ENCODE measurements around the gene TTC39C.

The TTC39C gene

GRCh38 chr18:23990474-23991410 lies 23.8 kb upstream of the TTC39C start:
- no peak for DNase-seq

GRCh38 chr18:23992089-23992940 lies 22.2 kb upstream of the TTC39C start:
- peak in 30 of 56 donors; percentile 5 to 78 (median 32) for DNase-seq

DNA sequence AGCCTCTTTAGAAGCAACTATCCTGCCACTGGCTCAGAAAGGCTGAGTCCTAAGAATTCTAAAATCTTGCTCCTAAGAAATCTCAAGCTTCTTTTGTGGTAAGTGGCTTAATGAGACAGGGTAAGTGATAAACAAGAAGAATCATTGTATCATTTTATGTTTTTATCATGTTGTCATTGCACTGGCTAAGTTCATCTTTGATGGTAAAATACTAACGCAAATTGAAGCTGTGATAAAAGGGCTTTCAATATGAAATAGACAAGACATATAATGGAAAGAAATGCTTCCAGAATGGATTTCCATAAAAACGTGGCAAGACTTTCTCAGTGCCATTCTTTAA lies 21.6 kb upstream of the TTC39C start:
- no peak for DNase-seq

DNA sequence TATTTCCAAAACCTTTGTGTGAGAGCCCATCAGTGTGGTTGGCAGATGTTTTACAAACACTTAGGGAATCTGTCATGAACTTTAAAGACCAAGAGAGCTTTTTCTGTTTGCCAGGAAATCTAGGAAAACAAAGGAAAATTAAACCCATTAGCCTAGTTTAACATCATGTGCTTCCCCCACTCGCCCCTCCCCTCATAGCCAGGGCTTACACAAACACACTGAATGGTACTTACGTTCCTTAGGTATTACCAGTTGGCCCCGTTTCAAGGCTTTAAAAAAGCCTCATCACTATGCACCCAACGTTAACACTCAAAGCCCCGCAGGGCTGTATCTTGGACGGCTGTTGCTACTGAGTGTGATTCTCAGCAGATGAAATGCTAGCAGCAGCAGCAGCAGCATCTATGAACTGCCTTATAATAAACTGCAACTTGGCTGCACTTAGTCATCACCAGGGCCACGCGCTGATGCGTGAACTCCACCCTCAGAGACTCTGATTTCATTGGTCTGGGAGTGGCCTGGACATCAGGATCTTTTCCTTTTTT lies 20.1 kb upstream of the TTC39C start:
- peak in 10 of 56 donors; percentile 3 to 65 (median 14) for DNase-seq

- no peak for DNase-seq
Observed at GRCh38 chr18:23995180-23995579, 19.4 kb upstream of the TTC39C start.

- DNase-seq, result no peak
Observed at GRCh38 chr18:23998018-23998417, 16.5 kb upstream of the TTC39C start.

DNA sequence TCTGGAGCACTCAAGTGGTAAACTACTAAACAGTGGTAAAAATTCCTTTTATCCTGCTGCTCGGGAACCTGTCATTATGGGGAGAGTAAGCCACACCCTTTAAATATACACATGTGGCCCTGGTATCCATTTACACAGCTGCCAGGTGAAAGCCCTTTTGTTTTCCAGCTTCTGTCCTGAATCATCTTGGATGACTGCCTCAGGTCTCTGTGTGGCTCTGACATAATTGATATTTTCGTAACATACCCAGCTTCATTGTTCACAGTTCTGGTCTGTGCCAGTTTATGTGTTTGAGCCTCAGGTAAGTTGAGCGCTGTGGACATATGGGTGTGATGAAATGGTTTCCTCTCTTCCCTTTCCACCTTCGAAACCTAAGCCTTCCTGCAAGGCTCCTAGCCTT lies 15.7 kb upstream of the TTC39C start:
- no peak for DNase-seq

DNA sequence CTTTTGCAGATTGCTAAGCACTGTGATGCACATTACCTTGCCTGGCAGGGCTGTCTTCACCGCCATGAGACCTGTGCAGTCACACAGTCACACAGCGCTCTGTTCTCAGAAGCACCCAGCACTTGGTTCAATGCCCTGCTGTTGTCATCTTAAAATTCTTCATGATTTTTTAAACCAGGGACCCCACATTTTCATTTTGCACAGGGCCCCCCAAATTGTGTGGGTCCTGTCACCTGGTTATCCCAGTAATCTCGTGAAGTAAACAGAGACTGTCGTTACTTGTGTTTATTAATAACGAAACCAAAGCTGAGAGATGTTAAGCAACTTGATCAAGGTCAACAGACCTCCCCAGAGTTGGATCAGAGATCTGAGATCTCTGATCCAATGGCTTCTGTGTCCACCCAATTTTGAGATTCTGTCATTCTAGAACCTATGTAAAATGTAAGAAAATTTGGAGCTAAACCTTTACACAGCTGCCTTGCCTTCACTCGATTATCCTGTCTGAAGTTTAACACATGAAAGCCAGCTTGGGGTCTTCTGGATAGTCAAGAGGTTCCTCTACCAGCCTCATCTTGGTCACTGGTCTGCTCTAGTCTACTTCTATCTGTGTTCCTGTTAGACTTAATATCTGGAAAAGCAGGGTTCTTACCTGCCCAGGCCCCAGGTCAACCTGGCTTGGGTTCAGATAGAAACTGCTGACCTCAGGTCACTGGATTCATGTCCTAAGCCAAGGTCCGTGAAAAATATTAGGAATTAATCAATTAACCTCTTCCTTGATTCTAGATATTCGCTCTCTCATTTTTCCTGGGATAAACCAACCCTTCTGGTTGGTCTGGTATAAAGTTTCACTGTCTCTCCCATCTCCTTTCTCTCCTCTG lies 13.7 kb upstream of the TTC39C start:
- DNase-seq, result no peak

DNA sequence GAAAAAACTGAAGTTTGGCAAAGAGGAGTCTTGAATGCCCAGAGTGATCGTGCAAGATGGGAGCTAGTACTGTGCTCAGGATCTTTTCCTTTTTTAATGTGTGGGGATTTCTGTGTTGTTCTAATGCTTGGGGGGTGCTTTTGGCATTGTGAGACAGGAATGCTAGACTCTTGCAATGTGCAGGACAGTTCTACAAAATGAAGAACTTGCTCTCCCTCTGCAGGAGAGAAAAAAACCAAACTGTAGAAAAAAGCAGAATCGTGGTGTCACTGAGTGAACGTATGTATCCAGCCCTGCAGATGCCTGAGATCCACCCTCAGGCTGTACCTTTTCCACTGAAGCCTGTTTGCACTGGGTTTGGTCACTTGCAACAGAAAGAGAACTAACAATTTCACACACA lies 12.1 kb upstream of the TTC39C start:
- DNase-seq, result no peak

DNA sequence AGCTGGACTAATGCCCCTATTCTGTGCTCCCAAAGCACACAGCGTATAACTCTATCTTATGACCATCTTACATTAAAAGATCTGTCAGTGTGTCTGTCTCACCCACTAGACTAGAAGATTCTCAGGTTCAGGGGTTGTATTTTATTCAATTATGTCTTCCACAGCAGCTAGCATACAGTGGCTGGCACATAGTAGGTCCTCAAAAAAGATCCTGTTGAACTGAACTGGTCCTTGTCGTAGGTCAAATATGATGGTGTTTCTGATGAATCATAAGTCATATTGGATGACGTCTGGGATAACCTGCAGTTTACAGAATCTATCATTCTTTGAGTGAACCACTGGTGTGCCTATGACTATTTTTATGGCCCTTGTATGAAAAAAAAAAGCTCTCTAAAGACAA lies 11.3 kb upstream of the TTC39C start:
- DNase-seq, result no peak

- no peak for DNase-seq
Observed at GRCh38 chr18:24003903-24004640, 10.5 kb upstream of the TTC39C start.

- no peak for DNase-seq
Observed at GRCh38 chr18:24006712-24007313, 7.7 kb upstream of the TTC39C start.

DNA sequence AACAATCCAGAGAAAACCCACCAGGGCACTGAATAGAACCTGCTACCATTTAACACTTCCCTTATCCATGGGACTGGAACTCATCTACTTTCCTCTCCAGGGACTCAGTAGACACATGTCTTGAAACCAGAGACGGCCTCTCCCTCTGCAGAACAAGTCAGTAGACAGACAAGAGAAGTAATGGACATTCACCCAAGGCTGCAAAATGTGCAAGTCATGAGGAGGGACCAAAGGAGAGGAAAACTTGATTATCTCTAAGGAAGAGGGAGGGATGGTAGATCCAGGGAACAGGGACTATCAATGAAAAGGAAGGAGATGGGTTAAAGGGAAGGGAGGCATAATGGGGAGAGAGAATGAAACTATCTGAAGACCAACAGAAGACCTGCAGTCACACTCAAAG lies 5.3 kb upstream of the TTC39C start:
- DNase-seq, result no peak

GRCh38 chr18:24009651-24010333 lies 4.8 kb upstream of the TTC39C start:
- DNase-seq, result no peak

- no peak for DNase-seq
Observed at GRCh38 chr18:24010673-24011072, 3.9 kb upstream of the TTC39C start.

DNA sequence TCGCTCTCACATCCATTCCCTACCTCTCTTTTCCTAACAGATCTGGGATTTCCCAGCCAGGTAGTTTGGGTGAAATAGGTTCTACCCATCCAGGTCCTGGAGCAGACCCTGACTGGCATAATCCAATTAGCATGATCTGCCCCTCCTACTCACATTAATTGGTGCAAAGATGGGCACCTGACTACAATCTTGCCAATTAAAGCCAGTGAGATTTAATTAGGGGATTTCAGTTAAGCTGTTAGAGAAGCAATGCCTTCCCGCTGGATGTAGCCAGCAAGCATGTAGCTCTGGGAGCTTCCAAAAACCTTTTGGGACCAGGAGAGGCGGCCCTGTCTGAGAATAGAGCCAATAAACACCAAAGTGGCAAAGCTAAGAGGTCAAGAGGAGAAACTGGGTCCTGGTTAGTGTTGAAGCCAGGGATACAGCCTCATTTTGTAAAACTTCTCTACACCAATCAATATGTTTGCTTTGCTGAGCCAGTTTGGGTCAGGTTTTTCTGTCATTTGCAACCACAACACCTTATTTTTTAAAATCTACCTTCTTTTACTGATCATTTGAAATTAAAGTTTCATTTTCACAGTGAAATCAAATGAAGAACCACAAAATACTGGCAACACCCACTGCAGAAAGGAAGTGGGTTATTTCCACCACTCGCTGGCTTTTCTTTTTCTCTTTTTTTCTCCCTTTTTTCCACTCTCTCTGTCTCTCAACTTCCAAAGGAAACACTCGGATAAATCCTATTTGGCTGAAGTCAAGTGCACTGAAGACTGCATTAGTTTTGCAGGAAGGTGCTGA lies 3.2 kb upstream of the TTC39C start:
- no peak for DNase-seq

DNA sequence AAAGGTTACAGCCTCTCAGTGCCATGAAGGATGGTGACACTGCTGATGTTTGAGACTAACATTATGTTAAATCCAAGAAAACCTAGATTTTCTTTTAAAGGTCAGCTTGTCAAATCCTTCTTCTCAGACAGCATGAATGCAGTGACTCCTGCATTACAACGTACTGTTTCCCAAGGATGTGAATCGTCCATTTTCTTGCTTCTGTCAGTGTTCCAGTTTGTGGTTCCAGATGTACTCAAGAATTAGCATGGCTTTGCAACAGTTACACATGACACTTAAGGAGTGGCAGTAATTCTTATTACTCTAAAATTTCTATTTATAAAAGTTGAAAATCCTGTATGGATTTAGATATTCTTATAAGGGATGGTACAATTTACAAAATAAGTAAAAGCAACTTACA lies 1.5 kb upstream of the TTC39C start:
- DNase-seq, result no peak

GRCh38 chr18:24014986-24015638 lies 558 bp downstream of the TTC39C start:
- DNase-seq, result peak in 26 of 56 donors; percentile 3 to 68 (median 30)
